NCI-H2196 (cell line): ENCODE data around the gene ICAM3.
A peak's percentile ranks its signal among the peaks of the same experiment; 100 is the strongest.

Source experiments
- DNase-seq: peaks from one replicate; lab custom pipeline; 2025; ENCODE audit not compliant: unreplicated experiment; lab: John Stamatoyannopoulos, UW

The ICAM3 gene

GRCh38 chr19:10292789-10293636 is 46.4 kb downstream of the ICAM3 start:
- no peak for DNase-seq

- peak; percentile 24 for DNase-seq
These were observed 47.1 kb downstream of the ICAM3 start for GRCh38 chr19:10292206-10292788.

GRCh38 chr19:10291554-10292205 is 47.7 kb downstream of the ICAM3 start:
- DNase-seq, result no peak

GRCh38 chr19:10290876-10291553 is 48.4 kb downstream of the ICAM3 start:
- peak; percentile 27 for DNase-seq

GRCh38 chr19:10290357-10290875 is 49.0 kb downstream of the ICAM3 start:
- no peak for DNase-seq

- peak; percentile 54 for DNase-seq
These were observed 49.5 kb downstream of the ICAM3 start, which contains the start of gene ICAM5 for GRCh38 chr19:10289836-10290356. TSS of gene ICAM5 (plus strand) at chr19:10289952. CDS start at chr19:10290044, 92 bp downstream.

- peak; percentile 86 for DNase-seq
These were observed 50.1 kb downstream of the ICAM3 start for GRCh38 chr19:10289167-10289835.

GRCh38 chr19:10288662-10289166 is 50.7 kb downstream of the ICAM3 start:
- peak; percentile 70 for DNase-seq

GRCh38 chr19:10286803-10287737 is 52.4 kb downstream of the ICAM3 start, which contains the start of gene ICAM4:
TSS of gene ICAM4 (plus strand) at chr19:10286955. CDS start at chr19:10287013, 58 bp downstream.
- DNase-seq, result no peak

GRCh38 chr19:10285393-10285792 is 54.0 kb downstream of the ICAM3 start:
- DNase-seq, result no peak

GRCh38 chr19:10284960-10285278 is 54.5 kb downstream of the ICAM3 start:
- no peak for DNase-seq

- DNase-seq, result no peak
These were observed 55.1 kb downstream of the ICAM3 start for GRCh38 chr19:10284065-10284959.
